IPS-NIHi7 (cell line): Measurements from ENCODE around the gene HS6ST2.
A peak's percentile ranks its signal among the peaks of the same experiment; 100 is the strongest.

Experiments
- DNase-seq: peaks from one replicate; pipeline ENCODE4 v3.0.0; 2012; ENCODE audit warnings: mixed read lengths; ENCODE audit errors: extremely low spot score

HS6ST2 gene

GRCh38 chrX:132742246-132742645 lies 216.2 kb downstream of the HS6ST2 start:
- DNase-seq = no peak

GRCh38 chrX:132741689-132742088 lies 216.7 kb downstream of the HS6ST2 start:
- DNase-seq = no peak

- DNase-seq = peak; percentile 39
Measured at GRCh38 chrX:132740316-132741123, 217.9 kb downstream of the HS6ST2 start.

GRCh38 chrX:132738951-132739350 lies 219.5 kb downstream of the HS6ST2 start:
- DNase-seq = no peak

- DNase-seq = no peak
Measured at GRCh38 chrX:132737743-132738142, 220.7 kb downstream of the HS6ST2 start.

GRCh38 chrX:132732236-132732635 lies 226.2 kb downstream of the HS6ST2 start:
- DNase-seq = no peak

- no peak for DNase-seq
Measured at GRCh38 chrX:132730726-132731125, 227.7 kb downstream of the HS6ST2 start.

- no peak for DNase-seq
Measured at GRCh38 chrX:132730266-132730665, 228.2 kb downstream of the HS6ST2 start.

- no peak for DNase-seq
Measured at GRCh38 chrX:132728296-132728695, 230.1 kb downstream of the HS6ST2 start.

GRCh38 chrX:132718431-132718958 lies 239.9 kb downstream of the HS6ST2 start:
- no peak for DNase-seq

GRCh38 chrX:132716006-132716405 lies 242.4 kb downstream of the HS6ST2 start:
- DNase-seq = peak; percentile 29

- no peak for DNase-seq
Measured at GRCh38 chrX:132714913-132715312, 243.5 kb downstream of the HS6ST2 start.

GRCh38 chrX:132712350-132712749 lies 246.1 kb downstream of the HS6ST2 start:
- no peak for DNase-seq

- DNase-seq = no peak
Measured at GRCh38 chrX:132710656-132711155, 247.7 kb downstream of the HS6ST2 start.

GRCh38 chrX:132708529-132708928 lies 249.9 kb downstream of the HS6ST2 start:
- no peak for DNase-seq

- peak; percentile 40 for DNase-seq
Measured at GRCh38 chrX:132704769-132705168, 253.7 kb downstream of the HS6ST2 start.

GRCh38 chrX:132694382-132694781 lies 264.0 kb downstream of the HS6ST2 start:
- DNase-seq = peak; percentile 31

- DNase-seq = no peak
Measured at GRCh38 chrX:132692526-132692925, 265.9 kb downstream of the HS6ST2 start.

- no peak for DNase-seq
Measured at GRCh38 chrX:132692066-132692465, 266.4 kb downstream of the HS6ST2 start.

- DNase-seq = no peak
Measured at GRCh38 chrX:132689612-132690563, 268.5 kb downstream of the HS6ST2 start.

- DNase-seq = no peak
Measured at GRCh38 chrX:132685276-132685675, 273.2 kb downstream of the HS6ST2 start.

- no peak for DNase-seq
Measured at GRCh38 chrX:132677233-132677716, 281.2 kb downstream of the HS6ST2 start.
